ENCODE data around the gene IFT22.
"Not testable (repeated sequence)": the region's sequence is repeated elsewhere in the genome, so short reads cannot be mapped to it uniquely, and the experiment has no call there.

The IFT22 gene

GRCh38 chr7:101300465-101301376 lies 20.9 kb downstream of the IFT22 start:
- no peak overlapping the region for H3K4me3 ChIP-seq (ENCODE audit: low read depth, low read length)

DNA sequence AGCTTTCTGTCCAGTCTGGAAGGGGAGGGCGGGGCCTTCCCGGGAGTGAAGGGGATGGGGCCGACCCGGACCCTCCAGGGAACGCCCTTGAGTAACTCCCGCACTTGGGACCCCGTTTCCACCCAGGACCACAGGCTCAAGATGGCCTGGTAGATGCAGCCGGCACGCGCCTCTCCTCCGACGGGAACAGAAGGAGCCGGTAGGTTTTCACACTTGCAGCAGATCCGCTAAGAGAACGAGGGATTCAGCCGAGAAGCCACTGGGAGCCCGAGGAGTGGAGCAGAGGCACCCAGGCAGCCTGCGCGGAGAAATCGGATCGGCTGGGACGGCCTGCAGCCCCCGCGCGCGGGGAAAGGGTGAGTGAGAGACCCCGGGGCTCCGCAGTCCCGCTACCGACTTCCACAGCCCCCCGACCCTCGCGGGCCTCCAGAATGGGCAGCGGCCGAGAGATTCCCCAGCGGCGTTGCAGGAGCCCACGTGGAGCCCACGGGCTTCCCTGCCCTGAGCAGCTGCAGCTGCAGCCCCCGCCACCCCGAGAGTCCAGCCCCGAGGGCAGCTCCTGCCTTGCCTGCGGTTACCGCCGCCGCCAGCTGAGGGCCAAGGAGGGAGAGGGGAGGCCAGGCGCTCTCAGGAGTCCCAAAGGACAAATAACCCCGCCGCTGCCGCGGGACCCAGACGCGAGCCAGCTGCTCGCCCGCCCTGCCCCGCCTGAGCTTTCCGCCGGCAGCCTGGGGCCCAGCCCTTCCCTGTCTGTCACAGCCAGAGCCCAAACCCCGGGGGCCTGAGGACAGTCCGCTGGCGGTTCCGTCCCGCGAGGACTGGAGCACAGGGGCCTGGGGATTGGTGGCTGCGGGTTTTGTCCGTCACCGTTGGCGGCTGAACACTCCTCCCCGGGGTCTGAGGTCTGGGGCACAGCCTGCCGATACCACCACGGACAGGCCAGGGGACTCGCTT lies 21.8 kb downstream of the IFT22 start:
- DNase-seq (ENCODE audit: low read depth), result no peak
- TF ChIP-seq CTCF (IDR thresholded peaks at IDR 0.05; ENCODE audit: low read depth, low read length, missing control alignments), result no peak
- no peak overlapping the region for H3K4me3 ChIP-seq (ENCODE audit: low read depth, low read length)

More at GRCh38 chr7:101300465-101301376, 20.9 kb downstream of the IFT22 start:
- DNase-seq (ENCODE audit: low read depth), result no peak
- TF ChIP-seq CTCF (IDR thresholded peaks at IDR 0.05; ENCODE audit: low read depth, low read length, missing control alignments), result no peak

- DNase-seq (ENCODE audit: low read depth), result no peak
- no peak overlapping the region for H3K4me3 ChIP-seq (ENCODE audit: low read depth, low read length)
- TF ChIP-seq CTCF (IDR thresholded peaks at IDR 0.05; ENCODE audit: low read depth, low read length, missing control alignments), result no peak
These were observed 26.8 kb downstream of the IFT22 start for GRCh38 chr7:101294832-101295121.

GRCh38 chr7:101294039-101294831 lies 27.4 kb downstream of the IFT22 start:
- DNase-seq (ENCODE audit: low read depth), result no peak
- TF ChIP-seq CTCF (IDR thresholded peaks at IDR 0.05; ENCODE audit: low read depth, low read length, missing control alignments), result no peak

GRCh38 chr7:101293069-101294021 lies 28.3 kb downstream of the IFT22 start:
- DNase-seq (ENCODE audit: low read depth); H3K4me3 ChIP-seq (ENCODE audit: low read depth, low read length): not testable (repeated sequence)

More at GRCh38 chr7:101294039-101294831, 27.4 kb downstream of the IFT22 start:
- H3K4me3 ChIP-seq (ENCODE audit: low read depth, low read length), result no peak overlapping the region

- not testable (repeated sequence) for DNase-seq (ENCODE audit: low read depth); H3K4me3 ChIP-seq (ENCODE audit: low read depth, low read length)
These were observed 29.0 kb downstream of the IFT22 start for GRCh38 chr7:101292566-101292965.
